IMR-90 (cell line): Measurements from ENCODE around the gene SPATA32. TPM values are rescaled to one million over a fixed set of nuclear protein-coding genes. Genes with fewer than 3 reads are reported as not detected.

ENCODE experiments used
- ATAC-seq: fragments of 200-7000 bp; cut with Tn5 transposase; 2 replicates; pipeline ENCODE4 v1.9.1; 2020; ENCODE audit warnings: low read depth, mild to moderate bottlenecking, moderate library complexity
- BruUV-seq: library from RNA; stranded (reverse); fragments of 400-500 nt; replicated peaks from 2 replicates; lab custom pipeline; 2021; lab: Mats Ljungman, UMichigan
- CTCF ChIA-PET: fragments of 300-600 bp; formaldehyde crosslinking; extraction: SDS; loops from one replicate; lab custom pipeline; 2021; ENCODE audit warnings: antibody characterized with exemption; lab: Yijun Ruan, JAX
- POLR2A ChIA-PET: fragments of 300-600 bp; sonication (Branson Sonifier 250); formaldehyde crosslinking; loops from one replicate; lab custom pipeline; 2022; ENCODE audit warnings: antibody characterized with exemption; ENCODE audit not compliant: unreplicated experiment; lab: Charles Lee
- DNase-seq: peaks from one replicate; pipeline ENCODE4 v3.0.0; 2013
- H2AFZ ChIP-seq: replicated peaks from 2 replicates; pipeline ENCODE3; 2013; ENCODE audit warnings: low read length, mild to moderate bottlenecking; ENCODE audit not compliant: poor library complexity
- H2AK5ac ChIP-seq: 2 replicates; pipeline ENCODE4 v1.6.1; 2013; ENCODE audit warnings: low read depth, low read length, inconsistent platforms
- H2AK9ac ChIP-seq: replicated peaks from 2 replicates; pipeline ENCODE3; 2013; ENCODE audit warnings: mild to moderate bottlenecking, low read depth, low read length, moderate library complexity; ENCODE audit not compliant: poor library complexity
- H2BK120ac ChIP-seq: 2 replicates; pipeline ENCODE4 v1.6.1; 2013; ENCODE audit warnings: low read depth, low read length, inconsistent platforms
- H2BK15ac ChIP-seq: 3 replicates; pipeline ENCODE4 v1.6.1; 2013; ENCODE audit warnings: low read depth, low read length, inconsistent platforms
- H2BK20ac ChIP-seq: 2 replicates; pipeline ENCODE4 v1.6.1; 2013; ENCODE audit warnings: low read depth, mild to moderate bottlenecking, inconsistent platforms, low read length, moderate library complexity
- H2BK5ac ChIP-seq: 2 replicates; pipeline ENCODE4 v1.6.1; 2013; ENCODE audit warnings: mild to moderate bottlenecking, low read depth, low read length, inconsistent platforms; ENCODE audit not compliant: poor library complexity, severe bottlenecking
- H3K14ac ChIP-seq: replicated peaks from 2 replicates; pipeline ENCODE4 v1.6.1; 2013; ENCODE audit warnings: low read depth, low read length, inconsistent platforms
- H3K18ac ChIP-seq: 2 replicates; pipeline ENCODE4 v1.6.1; 2013; ENCODE audit warnings: low read depth, low read length, control low read depth
- H3K23ac ChIP-seq: 2 replicates; pipeline ENCODE4 v1.6.1; 2013; ENCODE audit warnings: low read depth, low read length, inconsistent platforms
- H3K27ac ChIP-seq: 2 replicates; pipeline ENCODE4 v1.5.1; 2013; ENCODE audit warnings: mild to moderate bottlenecking, control low read depth, low read length; ENCODE audit not compliant: insufficient read depth
- H3K27me3 ChIP-seq: 2 replicates; pipeline ENCODE4 v1.6.1; 2013; ENCODE audit warnings: low read length; ENCODE audit not compliant: control insufficient read depth, insufficient read depth
- H3K36me3 ChIP-seq: 2 replicates; pipeline ENCODE4 v1.6.1; 2013; ENCODE audit warnings: low read length, mixed read lengths; ENCODE audit not compliant: control insufficient read depth, insufficient read depth
- H3K4ac ChIP-seq: 2 replicates; pipeline ENCODE4 v1.6.1; 2013; ENCODE audit warnings: low read depth, low read length, inconsistent platforms
- H3K4me1 ChIP-seq: 2 replicates; pipeline ENCODE4 v1.6.1; 2013; ENCODE audit warnings: low read length, mixed read lengths; ENCODE audit not compliant: control insufficient read depth, insufficient read depth
- H3K4me2 ChIP-seq: 2 replicates; pipeline ENCODE4 v1.6.1; 2013; ENCODE audit warnings: low read depth, mild to moderate bottlenecking, control low read depth, low read length, moderate library complexity
- H3K4me3 ChIP-seq: 2 replicates; pipeline ENCODE4 v1.5.1; 2013; ENCODE audit warnings: low read depth, mild to moderate bottlenecking, control low read depth, low read length, moderate library complexity; ENCODE audit not compliant: insufficient read depth
- H3K56ac ChIP-seq: 2 replicates; pipeline ENCODE4 v1.6.1; 2013; ENCODE audit warnings: low read length, inconsistent platforms; ENCODE audit not compliant: insufficient read depth; ENCODE audit errors: extremely low read depth
- H3K79me1 ChIP-seq, 2 experiments: 2 replicates each; pipeline ENCODE4 v1.6.1; 2013; ENCODE audit warnings: low read length in 2 of 2, inconsistent platforms in 1 of 2, low read depth in 1 of 2
- H3K9ac ChIP-seq: 2 replicates; pipeline ENCODE4 v1.6.1; 2013; ENCODE audit warnings: low read depth, low read length, control low read depth
- H3K9me1 ChIP-seq: 2 replicates; pipeline ENCODE4 v1.6.1; 2013; ENCODE audit warnings: low read length, inconsistent platforms; ENCODE audit not compliant: insufficient read depth
- H3K9me3 ChIP-seq: 2 replicates; pipeline ENCODE4 v1.6.1; 2013; ENCODE audit warnings: low read length; ENCODE audit not compliant: control insufficient read depth, insufficient read depth
- H4K20me1 ChIP-seq: 2 replicates; pipeline ENCODE4 v1.6.1; 2013; ENCODE audit warnings: low read length, inconsistent platforms; ENCODE audit not compliant: insufficient read depth
- H4K5ac ChIP-seq: 2 replicates; pipeline ENCODE4 v1.6.1; 2013; ENCODE audit warnings: mild to moderate bottlenecking, low read depth, low read length, control low read depth
- H4K8ac ChIP-seq, 2 experiments: 2 replicates each; pipeline ENCODE4 v1.6.1; 2013; ENCODE audit warnings: low read depth in 2 of 2, low read length in 2 of 2, control low read depth in 1 of 2, inconsistent platforms in 1 of 2
- H4K91ac ChIP-seq: 2 replicates; pipeline ENCODE4 v1.6.1; 2013; ENCODE audit warnings: low read depth, low read length, inconsistent platforms; ENCODE audit not compliant: insufficient read depth
- BHLHE40 ChIP-seq: fragments of 150-350 bp; IDR thresholded peaks from 2 replicates; pipeline ENCODE4 v1.6.1; 2016; ENCODE audit warnings: mild to moderate bottlenecking, low read depth, low read length
- CEBPB ChIP-seq: IDR thresholded peaks from 2 replicates; pipeline ENCODE4 v1.6.1; 2012; ENCODE audit warnings: low read depth, low read length, improper control_type of control experiment
- CHD1 ChIP-seq: IDR thresholded peaks from 2 replicates; pipeline ENCODE4 v1.6.1; 2012; ENCODE audit warnings: low read depth, low read length, improper control_type of control experiment
- FOS ChIP-seq: fragments of 150-350 bp; IDR thresholded peaks from 2 replicates; pipeline ENCODE4 v1.6.1; 2016; ENCODE audit warnings: low read depth, low read length
- MAFK ChIP-seq: IDR thresholded peaks from 2 replicates; pipeline ENCODE4 v1.6.1; 2012; ENCODE audit warnings: low read depth, low read length, improper control_type of control experiment
- MXI1 ChIP-seq: IDR thresholded peaks from 2 replicates; pipeline ENCODE4 v1.6.1; 2012; ENCODE audit warnings: low read depth, mild to moderate bottlenecking, low read length, moderate library complexity, borderline replicate concordance
- NFE2L2 ChIP-seq: fragments of 150-350 bp; IDR thresholded peaks from 2 replicates; pipeline ENCODE4 v1.6.1; 2016; ENCODE audit warnings: low read depth, mild to moderate bottlenecking, low read length
- POLR2A ChIP-seq: IDR thresholded peaks from 2 replicates; pipeline ENCODE4 v1.6.1; 2012; ENCODE audit warnings: mild to moderate bottlenecking, low read depth, low read length
- RAD21 ChIP-seq: IDR thresholded peaks from 2 replicates; pipeline ENCODE4 v1.6.1; 2012; ENCODE audit warnings: low read length, improper control_type of control experiment
- RCOR1 ChIP-seq: IDR thresholded peaks from 2 replicates; pipeline ENCODE4 v1.6.1; 2012; ENCODE audit warnings: mild to moderate bottlenecking, low read length, improper control_type of control experiment; ENCODE audit not compliant: insufficient replicate concordance
- RFX5 ChIP-seq: IDR thresholded peaks from 2 replicates; pipeline ENCODE4 v1.8.0; 2012; ENCODE audit warnings: low read depth, mild to moderate bottlenecking, low read length, moderate library complexity
- SMC3 ChIP-seq: fragments of 150-350 bp; IDR thresholded peaks from 2 replicates; pipeline ENCODE4 v1.6.1; 2016; ENCODE audit warnings: low read depth, mild to moderate bottlenecking, antibody characterized with exemption, low read length, moderate library complexity
- USF2 ChIP-seq: fragments of 150-350 bp; IDR thresholded peaks from 2 replicates; pipeline ENCODE4 v1.6.1; 2017; ENCODE audit warnings: mild to moderate bottlenecking, antibody characterized with exemption, low read length, low read depth
- WGBS, 2 experiments: methylation state at CpG; one replicate each; pipeline versions ENCODE4 v1.1.5 to v1.1.7; 2013; ENCODE audit warnings: missing lambda C conversion rate in 2 of 2; ENCODE audit not compliant: insufficient read length in 1 of 2; ENCODE audit errors: extremely low coverage in 2 of 2; 5-methylcytosine and 5-hydroxymethylcytosine counted together
- dilution Hi-C: fragments of 300-500 bp; cut with HindIII; formaldehyde crosslinking; loops from one replicate; pipeline ENCODE4 v1.14.3; 2018; ENCODE audit warnings: low sequenced_read_pairs; ENCODE audit not compliant: unreplicated experiment
- in situ Hi-C: fragments of 300-500 bp; cut with MboI; formaldehyde crosslinking; loops from 3 replicates; pipeline ENCODE4 v1.14.3; 2019; ENCODE audit warnings: low sequenced_read_pairs, inconsistent platforms, mixed read lengths
- intact Hi-C: fragments of 100-400 bp; cut with micrococcal nuclease; formaldehyde crosslinking; loops from 2 replicates; pipeline ENCODE4 v1.10.0; 2022
- polyA plus RNA-seq, 3 experiments: library from polyadenylated mRNA; depleted of rRNA; stranded (reverse); fragments of >200 nt; gene quantifications; 2 replicates each; pipeline ENCODE4 v1.2.3, GENCODE V29; 2012; ENCODE audit warnings: low replicate concordance in 1 of 3
- total RNA-seq: library from RNA; depleted of rRNA; stranded (reverse); fragments of >200 nt; gene quantifications from 2 replicates; pipeline ENCODE4 v1.2.3, GENCODE V29; 2012
- TF ChIP-seq, protein P1 (sequence below): conservative IDR thresholded peaks from 2 replicates; pipeline ENCODE4 v1.5.1; 2012; ENCODE audit warnings: mild to moderate bottlenecking, low read depth, low read length, improper control_type of control experiment

SPATA32 gene
- total and polyA plus RNA-seq, 2 of the 4 experiments (the other 2 are of a cell fraction), result 0.18 TPM; not detected in 1

DNA sequence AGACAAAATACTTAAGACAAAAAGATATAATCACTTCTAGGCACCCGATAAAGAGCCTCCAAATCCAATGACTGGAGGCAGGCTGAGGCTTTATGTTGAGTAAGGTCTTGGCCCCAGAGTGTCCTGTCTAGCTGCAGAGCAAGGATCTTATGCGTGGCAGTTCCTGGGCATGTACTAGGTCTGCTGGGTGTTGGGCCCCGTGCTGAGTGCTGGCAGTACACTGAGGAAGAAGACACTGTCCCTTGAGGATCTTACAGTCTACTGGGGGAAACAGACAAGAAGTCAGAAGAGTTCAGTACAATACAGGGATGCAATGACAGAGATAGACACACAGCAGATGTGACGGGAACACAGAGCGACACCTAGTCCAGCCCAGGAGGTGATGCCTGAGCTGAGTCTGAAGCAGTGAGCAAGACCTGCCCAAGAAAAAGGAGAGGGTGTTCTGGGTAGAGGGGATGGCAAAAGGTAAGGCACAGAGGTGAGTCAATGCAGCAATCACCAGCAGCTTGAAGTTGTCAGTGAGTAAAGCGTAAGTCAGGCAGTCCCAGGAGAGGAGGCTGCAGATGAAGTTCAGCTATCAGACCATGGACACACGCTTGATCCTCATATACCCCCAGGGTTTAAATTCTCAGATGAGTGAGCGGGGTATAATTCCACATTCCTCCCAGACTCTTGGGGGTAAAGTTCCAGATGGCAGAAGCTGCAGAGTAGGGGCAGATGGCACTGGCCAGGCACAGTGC, 36.8 kb upstream of the SPATA32 start:
- no peak overlapping the region for H3K4me2 ChIP-seq
- H3K36me3 ChIP-seq, result peaks cover 6% of the 10 kb centered on the region; the same call in 1 of the 2 replicates
- peak overlapping the region; percentile 30; the same call in 1 of the 3 replicates for H2BK15ac ChIP-seq
- no peak overlapping the region for H3K23ac ChIP-seq
- no peak overlapping the region for H3K27ac ChIP-seq
- no peak overlapping the region for H2AK9ac ChIP-seq
- ATAC-seq, result no peak
- dilution Hi-C loops, result no loop called here
- ChIA-PET CTCF (no interaction called here), POLR2A (no interaction called here)
- in situ Hi-C loops, result no loop called here
- no peak overlapping the region for H2AFZ ChIP-seq
- H3K27me3 ChIP-seq, result no peaks in the 10 kb centered on the region
- peaks cover 42% of the 10 kb centered on the region for H3K9me1 ChIP-seq
- H4K20me1 ChIP-seq, result peaks cover 63% of the 10 kb centered on the region
- H2AK5ac ChIP-seq, result peak overlapping the region; percentile 31
- no TSS peak for BruUV-seq
- no peak overlapping the region for H3K18ac ChIP-seq
- no peak overlapping the region for H3K4me3 ChIP-seq
- peaks cover 49 to 82% of the 10 kb centered on the region in 2 experiments for H3K79me1 ChIP-seq
- no peak overlapping the region for H2BK20ac ChIP-seq
- no peak overlapping the region for H3K9ac ChIP-seq
- no peak overlapping the region for H4K91ac ChIP-seq
- H3K56ac ChIP-seq, result no peak overlapping the region
- H4K5ac ChIP-seq, result no peak overlapping the region
- H3K4ac ChIP-seq, result 0 out of 2 replicates have a peak overlapping the region, but pooled peaks have one; percentile 9
- H3K4me1 ChIP-seq, result peaks cover 28% of the 10 kb centered on the region
- WGBS, 2 experiments, result 90% methylated on average over 4 of the region's 8 CpGs; no CpG with 5 or more reads in 1 of the 2 experiments
- intact Hi-C loops, result no loop called here
- DNase-seq, result no peak
- TF ChIP-seq USF2 (no peak), SMC3 (no peak), MXI1 (no peak), RCOR1 (no peak), MAFK (no peak), BHLHE40 (no peak), CHD1 (no peak), POLR2A (no peak), CEBPB (no peak), NFE2L2 (no peak), FOS (no peak), RAD21 (no peak), RFX5 (no peak)
- TF ChIP-seq, protein P1, sequence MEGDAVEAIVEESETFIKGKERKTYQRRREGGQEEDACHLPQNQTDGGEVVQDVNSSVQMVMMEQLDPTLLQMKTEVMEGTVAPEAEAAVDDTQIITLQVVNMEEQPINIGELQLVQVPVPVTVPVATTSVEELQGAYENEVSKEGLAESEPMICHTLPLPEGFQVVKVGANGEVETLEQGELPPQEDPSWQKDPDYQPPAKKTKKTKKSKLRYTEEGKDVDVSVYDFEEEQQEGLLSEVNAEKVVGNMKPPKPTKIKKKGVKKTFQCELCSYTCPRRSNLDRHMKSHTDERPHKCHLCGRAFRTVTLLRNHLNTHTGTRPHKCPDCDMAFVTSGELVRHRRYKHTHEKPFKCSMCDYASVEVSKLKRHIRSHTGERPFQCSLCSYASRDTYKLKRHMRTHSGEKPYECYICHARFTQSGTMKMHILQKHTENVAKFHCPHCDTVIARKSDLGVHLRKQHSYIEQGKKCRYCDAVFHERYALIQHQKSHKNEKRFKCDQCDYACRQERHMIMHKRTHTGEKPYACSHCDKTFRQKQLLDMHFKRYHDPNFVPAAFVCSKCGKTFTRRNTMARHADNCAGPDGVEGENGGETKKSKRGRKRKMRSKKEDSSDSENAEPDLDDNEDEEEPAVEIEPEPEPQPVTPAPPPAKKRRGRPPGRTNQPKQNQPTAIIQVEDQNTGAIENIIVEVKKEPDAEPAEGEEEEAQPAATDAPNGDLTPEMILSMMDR, result no peak
- H4K8ac ChIP-seq, result no peak overlapping the region; a peak in 1 of 4 replicates
- no peak overlapping the region for H2BK5ac ChIP-seq
- H2BK120ac ChIP-seq, result no peak overlapping the region
- H3K14ac ChIP-seq, result no peak overlapping the region
- H3K9me3 ChIP-seq, result no peaks in the 10 kb centered on the region
